Fibroblast of skin of scalp (primary cell): ENCODE results near the gene ACTA2.
A peak's percentile ranks its signal among the peaks of the same experiment; 100 is the strongest.

Experiments used
- DNase-seq: peaks from one replicate; pipeline ENCODE4 v3.0.0-alpha.2; 2013

Gene ACTA2

GRCh38 chr10:88918191-88918905, 34.2 kb downstream of the ACTA2 start:
- no peak for DNase-seq

GRCh38 chr10:88916986-88917385, 35.6 kb downstream of the ACTA2 start:
- DNase-seq: no peak

GRCh38 chr10:88916231-88916630, 36.3 kb downstream of the ACTA2 start:
- DNase-seq: no peak

GRCh38 chr10:88915781-88916180, 36.8 kb downstream of the ACTA2 start:
- no peak for DNase-seq

- no peak for DNase-seq
Measured at GRCh38 chr10:88913788-88914187, 38.8 kb downstream of the ACTA2 start.

- DNase-seq: no peak
Measured at GRCh38 chr10:88913127-88913526, 39.4 kb downstream of the ACTA2 start.

GRCh38 chr10:88911851-88912250, 40.7 kb downstream of the ACTA2 start:
- DNase-seq: no peak

- DNase-seq: no peak
Measured at GRCh38 chr10:88911116-88911515, 41.5 kb downstream of the ACTA2 start.

- no peak for DNase-seq
Measured at GRCh38 chr10:88908194-88908593, 44.4 kb downstream of the ACTA2 start.

- no peak for DNase-seq
Measured at GRCh38 chr10:88906921-88907320, 45.7 kb downstream of the ACTA2 start.

GRCh38 chr10:88903715-88904114, 48.9 kb downstream of the ACTA2 start:
- no peak for DNase-seq

- DNase-seq: no peak
Measured at GRCh38 chr10:88901984-88902789, 50.4 kb downstream of the ACTA2 start.

GRCh38 chr10:88901206-88901983, 51.2 kb downstream of the ACTA2 start:
- no peak for DNase-seq

GRCh38 chr10:88899886-88900285, 52.7 kb downstream of the ACTA2 start:
- no peak for DNase-seq

GRCh38 chr10:88898727-88899126, 53.8 kb downstream of the ACTA2 start:
- no peak for DNase-seq

GRCh38 chr10:88896994-88897853, 55.3 kb downstream of the ACTA2 start:
- DNase-seq: peak; percentile 28

GRCh38 chr10:88896372-88896993, 56.1 kb downstream of the ACTA2 start:
- DNase-seq: no peak

- no peak for DNase-seq
Measured at GRCh38 chr10:88895250-88895649, 57.3 kb downstream of the ACTA2 start.

GRCh38 chr10:88893611-88894010, 59.0 kb downstream of the ACTA2 start:
- peak; percentile 29 for DNase-seq

GRCh38 chr10:88892222-88892967, 60.2 kb downstream of the ACTA2 start:
- peak; percentile 72 for DNase-seq
